Epithelial cell of esophagus (primary cell): ENCODE measurements around the gene PELI1.

Experiments
- DNase-seq: peaks from one replicate; pipeline ENCODE4 v3.0.0; 2010; ENCODE audit warnings: low read depth
- H3K4me3 ChIP-seq: 2 replicates; pipeline ENCODE4 v1.5.1; 2011; ENCODE audit warnings: mild to moderate bottlenecking, low read length, control low read depth
- CTCF ChIP-seq: IDR thresholded peaks from 2 replicates; pipeline ENCODE4 v1.5.1; 2011; ENCODE audit warnings: low read depth, mild to moderate bottlenecking, low read length, control low read depth, inconsistent platforms; ENCODE audit not compliant: insufficient read depth; ENCODE audit errors: missing control alignments

The PELI1 gene

GRCh38 chr2:64065516-64065915, 78.7 kb downstream of the PELI1 start:
- TF ChIP-seq CTCF, result no peak
- DNase-seq, result peak; percentile 78
- H3K4me3 ChIP-seq, result no peak overlapping the region

GRCh38 chr2:64063924-64064331, 80.3 kb downstream of the PELI1 start:
- no peak for TF ChIP-seq CTCF
- H3K4me3 ChIP-seq, result no peak overlapping the region
- peak; percentile 82 for DNase-seq

- H3K4me3 ChIP-seq, result no peak overlapping the region
- DNase-seq, result no peak
- no peak for TF ChIP-seq CTCF
These were observed 80.8 kb downstream of the PELI1 start for GRCh38 chr2:64063454-64063853.

- no peak overlapping the region for H3K4me3 ChIP-seq
- peak; percentile 89 for DNase-seq
- no peak for TF ChIP-seq CTCF
These were observed 81.4 kb downstream of the PELI1 start for GRCh38 chr2:64062840-64063239.

- H3K4me3 ChIP-seq, result no peak overlapping the region
- no peak for TF ChIP-seq CTCF
- DNase-seq, result no peak
These were observed 85.0 kb downstream of the PELI1 start for GRCh38 chr2:64059270-64059669.

GRCh38 chr2:64056021-64056420, 88.2 kb downstream of the PELI1 start:
- DNase-seq, result peak; percentile 96
- TF ChIP-seq CTCF, result no peak
- H3K4me3 ChIP-seq, result no peak overlapping the region

- H3K4me3 ChIP-seq, result no peak overlapping the region
- no peak for DNase-seq
- no peak for TF ChIP-seq CTCF
These were observed 89.9 kb downstream of the PELI1 start for GRCh38 chr2:64054161-64054915.
